GM18507 (cell line): ENCODE data around the gene CBARP.

ENCODE experiments used
- DNase-seq: peaks from one replicate; pipeline ENCODE4 v3.0.0; 2011; ENCODE audit warnings: low read depth; ENCODE audit not compliant: insufficient read length; ENCODE audit errors: extremely low spot score
- FAIRE-seq: peaks from 2 replicates; lab custom pipeline; 2011; peaks lifted over from hg19 to GRCh38; lab: Jason Lieb, UNC

Gene CBARP

DNA sequence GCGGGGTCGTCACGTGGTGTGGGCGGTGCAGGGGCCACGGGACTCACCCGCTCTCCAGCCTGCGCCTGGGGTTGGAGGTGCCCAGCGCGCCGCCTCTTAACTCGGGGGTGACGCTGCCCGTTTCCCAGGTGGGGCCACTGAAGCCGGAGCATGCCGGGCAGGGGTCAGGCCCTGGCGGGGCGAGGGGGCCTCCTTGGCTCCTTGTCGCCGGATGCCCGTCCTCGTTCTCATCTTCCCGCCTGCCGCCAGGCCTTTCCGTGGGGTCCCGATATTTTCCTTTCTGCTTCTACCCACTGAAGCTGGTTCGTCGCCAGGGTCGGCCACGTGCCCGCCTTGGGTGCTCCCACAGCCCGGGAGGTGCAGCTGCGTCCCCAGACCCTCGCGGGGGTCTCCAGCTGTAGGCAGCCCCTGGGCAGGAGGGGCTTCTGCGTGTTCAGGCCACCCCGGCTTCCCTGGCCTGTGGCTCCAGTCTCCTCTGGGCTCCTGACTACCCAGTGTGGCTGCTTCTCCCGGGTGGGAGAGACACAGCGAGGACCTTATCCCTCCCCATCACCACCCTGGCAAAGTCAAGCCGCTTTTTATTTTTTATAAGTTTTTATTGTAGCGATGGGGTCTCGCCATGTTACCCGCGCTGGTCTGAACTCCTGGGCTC is 38.3 kb upstream of the CBARP start:
- FAIRE-seq, result no peak

DNA sequence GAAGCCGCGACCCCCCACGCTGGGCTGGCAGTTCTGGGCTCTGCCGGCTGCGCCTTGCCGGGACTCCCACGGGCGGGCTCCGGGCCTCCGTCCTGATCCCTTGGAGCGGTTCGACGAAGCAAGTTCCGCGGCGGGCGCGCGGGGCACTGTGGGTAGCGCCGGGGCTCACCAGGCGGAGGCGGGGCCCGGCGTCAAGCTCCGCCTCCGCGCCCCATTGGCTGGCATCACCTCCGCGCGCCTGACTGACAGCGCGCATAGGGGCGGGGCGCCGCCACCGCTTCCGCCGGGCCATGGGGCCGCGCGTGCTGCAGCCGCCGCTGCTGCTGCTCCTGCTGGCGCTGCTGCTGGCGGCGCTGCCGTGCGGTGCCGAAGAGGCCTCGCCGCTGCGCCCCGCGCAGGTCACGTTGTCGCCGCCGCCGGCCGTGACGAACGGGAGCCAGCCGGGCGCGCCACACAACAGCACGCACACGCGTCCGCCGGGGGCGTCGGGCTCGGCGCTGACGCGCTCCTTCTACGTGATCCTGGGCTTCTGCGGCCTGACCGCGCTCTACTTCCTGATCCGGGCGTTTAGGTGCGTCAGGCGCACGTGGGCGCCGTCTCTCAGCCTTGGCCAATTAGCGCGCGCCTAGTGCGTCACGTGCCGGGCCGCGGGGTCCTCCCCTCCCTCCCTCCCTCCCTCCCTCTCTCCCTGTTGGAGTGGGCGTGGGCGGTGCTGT is 37.6 kb upstream of the CBARP start, which contains the start of gene FAM174C:
TSS of gene FAM174C (plus strand) at position 271 of the 716 bp plus-strand sequence. CDS start at position 291, 20 bp downstream.
- peak; percentile 86 for DNase-seq
- peak; percentile 98 for FAIRE-seq

More for the DNA sequence above, 38.3 kb upstream of the CBARP start:
- DNase-seq, result no peak

DNA sequence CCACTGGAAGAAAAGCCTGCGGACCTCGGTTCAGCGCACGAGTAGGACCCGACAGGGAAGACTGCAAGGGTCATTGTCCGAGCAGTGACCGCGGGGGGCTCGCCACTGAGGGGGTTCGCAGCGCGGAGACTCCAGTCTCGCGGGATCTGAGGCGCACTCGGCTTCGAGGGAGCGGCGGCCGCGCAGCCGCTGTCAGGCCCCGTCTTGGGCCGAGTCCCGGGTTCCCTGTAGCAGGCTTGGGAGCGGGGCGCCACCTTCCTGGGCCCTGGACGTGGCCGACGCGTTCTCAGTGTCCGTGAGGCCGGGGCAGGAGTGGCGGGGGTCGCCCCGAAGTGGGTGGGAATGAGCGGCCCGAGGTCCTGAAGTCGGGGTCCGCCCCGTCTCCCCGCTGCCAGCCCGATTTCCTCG is 37.1 kb upstream of the CBARP start:
- DNase-seq, result no peak
- FAIRE-seq, result no peak

DNA sequence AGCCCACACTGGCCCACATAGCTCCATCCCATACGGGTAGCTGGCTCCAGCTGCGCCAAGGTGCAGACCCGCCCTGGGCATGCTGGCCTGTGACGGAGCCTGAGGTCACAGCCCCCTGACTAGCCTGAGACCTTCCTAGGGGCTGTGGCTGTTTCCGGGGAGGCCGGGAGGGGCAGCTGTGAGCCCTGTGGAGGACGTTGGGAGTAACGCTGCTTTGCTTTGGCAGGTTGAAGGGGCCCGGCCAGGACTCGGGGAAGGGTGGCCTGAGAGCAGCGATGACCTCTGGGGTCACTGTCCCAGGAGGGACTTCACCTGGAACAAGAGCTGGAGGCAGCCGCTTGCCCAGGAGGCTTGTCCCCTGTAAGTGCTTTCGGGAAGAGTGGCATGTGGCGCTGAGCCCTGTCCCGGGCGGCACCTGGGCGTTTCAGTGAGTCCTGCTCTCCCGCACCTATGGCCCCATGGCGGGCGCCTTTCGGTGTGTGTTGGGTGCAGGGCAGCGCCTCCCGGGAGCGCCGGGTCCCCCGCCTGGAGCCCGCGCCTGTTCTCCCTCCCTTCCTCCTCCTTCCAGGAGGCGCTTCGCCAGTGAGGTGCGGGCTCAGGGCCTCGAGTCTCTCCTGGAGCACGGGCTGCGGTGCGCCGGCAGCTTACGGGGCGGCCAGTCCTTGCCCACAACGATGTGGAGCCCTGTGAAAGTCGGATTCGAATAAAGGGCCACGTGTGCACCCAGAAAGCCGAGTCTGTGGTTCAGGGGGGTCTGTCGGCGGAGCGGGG is 36.5 kb upstream of the CBARP start:
- DNase-seq, result no peak
- no peak for FAIRE-seq

DNA sequence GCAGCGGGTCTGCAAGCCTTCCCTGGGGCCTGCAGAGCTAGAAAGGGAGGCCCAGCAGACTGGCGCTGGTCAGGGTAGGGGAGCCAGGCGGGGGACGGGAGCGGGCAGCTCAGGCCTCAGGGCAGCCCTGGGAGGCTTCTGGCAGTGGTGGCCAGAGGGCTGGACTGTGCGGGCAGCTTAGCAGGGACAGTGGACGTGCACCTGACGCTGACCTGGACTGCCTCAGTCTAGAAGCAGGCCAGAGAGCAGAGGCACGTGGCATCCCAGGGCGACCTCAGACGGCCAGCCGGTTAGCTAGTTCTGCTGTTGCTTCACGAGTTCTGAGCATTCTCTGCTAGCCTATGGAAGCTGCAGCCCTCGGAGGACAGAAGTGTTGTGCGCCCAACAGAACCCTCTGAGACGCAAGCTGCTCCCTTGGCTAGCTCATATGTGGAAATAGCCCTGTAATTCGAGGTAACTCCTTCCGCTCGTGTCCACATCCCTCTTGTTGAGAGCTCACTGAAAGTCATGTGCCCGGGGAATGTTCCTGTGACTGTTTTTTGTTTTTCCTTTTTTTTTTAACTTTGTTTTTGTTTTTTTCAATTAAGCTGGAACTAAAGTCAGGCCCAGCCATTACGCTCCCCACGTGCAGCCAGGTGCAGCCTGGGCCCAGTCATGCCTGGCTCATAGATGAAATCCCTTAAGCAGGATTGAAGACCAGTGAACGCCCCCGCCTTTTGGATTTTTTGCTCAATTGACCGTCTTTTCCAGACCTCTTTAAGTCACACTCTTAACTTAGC is 35.6 kb upstream of the CBARP start:
- FAIRE-seq, result no peak
- no peak for DNase-seq

DNA sequence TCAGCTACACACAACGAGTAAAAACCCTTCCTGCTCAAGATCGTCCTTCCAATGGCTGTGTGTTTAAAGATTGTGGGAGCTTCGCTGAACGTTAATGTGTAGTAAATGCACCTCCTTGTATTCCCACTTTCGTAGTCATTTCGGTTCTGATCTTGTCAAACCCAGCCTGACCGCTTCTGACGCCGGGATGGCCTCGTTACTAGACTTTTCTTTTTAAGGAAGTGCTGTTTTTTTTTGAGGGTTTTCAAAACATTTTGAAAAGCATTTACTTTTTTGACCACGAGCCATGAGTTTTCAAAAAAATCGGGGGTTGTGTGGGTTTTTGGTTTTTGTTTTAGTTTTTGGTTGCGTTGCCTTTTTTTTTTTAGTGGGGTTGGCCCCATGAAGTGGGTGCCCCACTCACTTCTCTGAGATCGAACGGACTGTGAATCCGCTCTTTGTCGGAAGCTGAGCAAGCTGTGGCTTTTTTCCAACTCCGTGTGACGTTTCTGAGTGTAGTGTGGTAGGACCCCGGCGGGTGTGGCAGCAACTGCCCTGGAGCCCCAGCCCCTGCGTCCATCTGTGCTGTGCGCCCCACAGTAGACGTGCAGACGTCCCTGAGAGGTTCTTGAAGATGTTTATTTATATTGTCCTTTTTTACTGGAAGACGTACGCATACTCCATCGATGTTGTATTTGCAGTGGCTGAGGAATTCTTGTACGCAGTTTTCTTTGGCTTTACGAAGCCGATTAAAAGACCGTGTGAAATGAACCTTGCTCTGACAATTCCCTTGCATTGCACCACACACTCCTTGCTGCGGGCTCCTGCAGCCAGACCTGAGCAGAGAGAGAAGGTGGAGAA is 34.8 kb upstream of the CBARP start:
- FAIRE-seq (no peak), DNase-seq (no peak)

DNA sequence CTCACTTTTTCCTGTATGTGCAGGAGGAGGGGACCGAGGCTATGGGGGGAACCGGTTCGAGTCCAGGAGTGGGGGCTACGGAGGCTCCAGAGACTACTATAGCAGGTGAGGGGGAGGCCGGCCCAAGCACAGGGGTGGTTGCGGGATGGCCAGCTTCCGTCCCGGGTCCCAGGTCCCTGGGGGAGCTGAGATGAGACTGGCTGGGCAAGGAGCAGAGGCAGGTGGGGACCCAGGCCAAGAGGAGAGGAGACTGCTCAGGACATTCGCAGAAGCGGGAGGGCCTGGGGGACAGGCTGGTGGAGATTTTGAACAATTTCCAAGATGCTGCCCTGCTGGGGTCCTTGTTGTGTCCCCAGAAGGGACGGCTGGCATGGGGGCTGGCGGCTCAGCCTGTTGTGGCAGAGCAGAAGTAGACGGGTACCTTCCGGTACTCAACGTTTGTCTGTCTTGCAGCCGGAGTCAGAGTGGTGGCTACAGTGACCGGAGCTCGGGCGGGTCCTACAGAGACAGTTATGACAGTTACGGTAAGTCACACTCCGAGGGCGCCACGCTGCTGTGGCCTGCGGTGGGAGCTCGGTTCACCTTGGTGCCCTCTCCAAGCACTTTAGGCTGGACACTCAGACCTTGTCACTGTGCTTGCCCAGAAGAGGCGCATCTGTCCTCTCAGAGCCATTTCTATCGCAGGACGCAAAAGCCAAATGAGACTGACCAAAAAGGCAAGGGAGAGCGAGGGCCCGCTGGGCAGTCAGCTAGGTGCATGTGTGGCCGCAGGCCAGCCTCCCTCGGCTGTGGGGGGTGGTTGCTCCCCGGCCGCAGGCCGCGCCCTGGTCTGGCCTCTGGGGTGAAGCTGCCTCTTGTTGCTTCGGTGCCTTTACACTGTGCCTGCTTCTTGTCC is 34.0 kb upstream of the CBARP start:
- DNase-seq, result no peak
- no peak for FAIRE-seq

DNA sequence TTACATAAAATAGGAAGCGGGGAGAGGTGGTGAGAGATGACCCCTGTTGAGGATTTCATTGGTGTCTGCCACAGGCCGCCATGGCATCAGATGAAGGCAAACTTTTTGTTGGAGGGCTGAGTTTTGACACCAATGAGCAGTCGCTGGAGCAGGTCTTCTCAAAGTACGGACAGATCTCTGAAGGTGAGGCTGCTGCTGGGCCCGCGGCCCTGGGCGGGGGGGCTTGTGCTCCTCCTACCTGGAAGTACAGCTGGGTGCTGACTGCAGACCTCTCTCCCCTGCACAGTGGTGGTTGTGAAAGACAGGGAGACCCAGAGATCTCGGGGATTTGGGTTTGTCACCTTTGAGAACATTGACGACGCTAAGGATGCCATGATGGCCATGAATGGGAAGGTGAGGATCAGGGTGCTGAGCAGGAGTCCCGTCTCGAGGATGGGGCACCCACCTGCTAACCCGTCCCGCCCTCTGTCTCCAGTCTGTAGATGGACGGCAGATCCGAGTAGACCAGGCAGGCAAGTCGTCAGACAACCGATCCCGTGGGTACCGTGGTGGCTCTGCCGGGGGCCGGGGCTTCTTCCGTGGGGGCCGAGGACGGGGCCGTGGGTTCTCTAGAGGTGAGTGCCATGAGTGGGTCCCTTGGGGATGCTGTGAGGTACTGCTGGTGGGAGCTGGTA is 33.2 kb upstream of the CBARP start:
- FAIRE-seq (no peak), DNase-seq (no peak)

DNA sequence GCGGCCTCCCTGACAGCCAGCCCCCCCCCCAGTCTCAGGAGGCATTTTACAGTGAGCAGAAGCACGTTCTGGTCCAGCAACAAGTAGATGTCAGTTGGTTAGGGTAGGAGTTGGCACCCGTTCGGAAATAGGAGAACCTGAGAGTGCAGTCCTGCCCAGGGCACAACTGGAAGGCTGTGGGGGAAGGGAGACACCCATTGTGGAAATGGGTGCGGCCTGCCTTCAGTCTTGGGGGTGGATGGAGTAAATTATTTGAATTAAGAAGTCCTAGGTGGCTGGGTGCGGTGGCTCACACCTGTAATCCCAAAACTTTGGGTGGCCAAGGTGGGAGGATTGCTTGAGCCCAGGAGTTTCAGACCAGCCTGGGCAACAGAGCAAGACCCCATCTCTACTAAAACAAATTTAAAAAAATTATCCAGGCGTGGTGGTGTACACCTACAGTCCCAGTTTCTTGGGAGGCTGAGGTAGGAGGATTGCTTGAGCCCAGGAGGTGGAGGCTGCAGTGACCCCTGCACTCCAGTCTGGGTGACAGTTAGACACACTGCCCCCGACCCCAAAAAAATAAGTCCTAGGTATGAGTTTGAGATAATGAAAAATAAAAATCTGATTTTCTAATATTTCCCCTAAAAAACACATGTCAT is 32.5 kb upstream of the CBARP start:
- FAIRE-seq (no peak), DNase-seq (no peak)

DNA sequence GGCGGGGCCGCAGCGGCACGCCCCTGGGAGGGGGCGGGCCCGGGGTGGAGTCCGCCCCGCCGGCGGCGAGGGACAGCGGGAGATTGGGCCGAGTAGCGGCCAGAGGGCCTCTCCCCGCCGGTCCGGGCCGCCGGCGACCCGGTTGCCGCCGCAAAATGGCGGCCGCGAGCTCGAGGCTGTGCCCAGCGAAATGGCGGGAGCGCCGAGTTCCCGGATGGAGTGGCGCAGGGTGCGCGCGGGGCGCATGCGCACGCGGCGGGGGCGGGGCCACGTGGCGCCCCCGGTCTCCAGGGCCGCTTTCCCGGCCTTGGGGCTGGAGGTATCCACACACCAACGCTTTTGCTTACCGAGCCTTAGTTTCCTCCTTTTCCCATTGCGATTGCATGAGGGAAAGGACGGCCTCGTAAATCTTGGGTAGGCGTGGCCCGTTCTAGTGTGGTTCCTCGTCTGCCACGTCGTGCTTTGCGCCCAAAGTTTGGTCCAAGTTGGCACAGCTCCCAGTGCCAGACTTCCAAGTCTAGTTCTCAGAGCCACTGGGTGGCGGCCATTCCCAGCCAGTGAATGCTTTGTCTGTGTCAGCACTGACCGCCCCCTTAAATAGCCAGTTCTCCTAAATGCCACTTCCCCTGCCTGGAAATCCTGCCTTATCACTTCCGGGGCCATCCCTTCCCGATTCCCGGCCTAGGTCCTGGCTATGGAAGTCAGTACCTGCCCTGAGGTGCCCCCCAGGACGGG is 31.8 kb upstream of the CBARP start:
- FAIRE-seq (peak; percentile 15), DNase-seq (peak; percentile 64)

DNA sequence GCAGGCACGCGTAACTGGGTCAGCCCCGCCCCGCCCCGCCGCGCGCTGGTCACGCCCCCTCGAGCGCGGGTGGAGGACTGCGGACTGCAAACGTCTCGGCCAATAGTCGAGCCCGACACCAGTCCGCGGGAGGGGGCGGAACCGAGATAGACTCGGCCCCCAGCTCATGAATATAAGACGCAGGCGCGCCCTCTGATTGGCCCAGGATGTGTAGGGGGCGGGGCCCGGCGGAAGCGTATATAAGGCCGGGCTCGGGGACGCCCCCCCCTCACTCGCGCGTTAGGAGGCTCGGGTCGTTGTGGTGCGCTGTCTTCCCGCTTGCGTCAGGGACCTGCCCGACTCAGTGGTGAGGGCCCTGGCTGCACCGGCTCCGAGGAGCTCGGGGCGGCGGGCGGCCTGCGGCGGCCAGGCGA is 31.3 kb upstream of the CBARP start, which contains the start of gene CIRBP:
TSS of gene CIRBP (plus strand) at position 268 of the 413 bp plus-strand sequence. CDS start 1,602 bp downstream, outside the sequence.
- peak; percentile 98 for FAIRE-seq
- peak; percentile 94 for DNase-seq

DNA sequence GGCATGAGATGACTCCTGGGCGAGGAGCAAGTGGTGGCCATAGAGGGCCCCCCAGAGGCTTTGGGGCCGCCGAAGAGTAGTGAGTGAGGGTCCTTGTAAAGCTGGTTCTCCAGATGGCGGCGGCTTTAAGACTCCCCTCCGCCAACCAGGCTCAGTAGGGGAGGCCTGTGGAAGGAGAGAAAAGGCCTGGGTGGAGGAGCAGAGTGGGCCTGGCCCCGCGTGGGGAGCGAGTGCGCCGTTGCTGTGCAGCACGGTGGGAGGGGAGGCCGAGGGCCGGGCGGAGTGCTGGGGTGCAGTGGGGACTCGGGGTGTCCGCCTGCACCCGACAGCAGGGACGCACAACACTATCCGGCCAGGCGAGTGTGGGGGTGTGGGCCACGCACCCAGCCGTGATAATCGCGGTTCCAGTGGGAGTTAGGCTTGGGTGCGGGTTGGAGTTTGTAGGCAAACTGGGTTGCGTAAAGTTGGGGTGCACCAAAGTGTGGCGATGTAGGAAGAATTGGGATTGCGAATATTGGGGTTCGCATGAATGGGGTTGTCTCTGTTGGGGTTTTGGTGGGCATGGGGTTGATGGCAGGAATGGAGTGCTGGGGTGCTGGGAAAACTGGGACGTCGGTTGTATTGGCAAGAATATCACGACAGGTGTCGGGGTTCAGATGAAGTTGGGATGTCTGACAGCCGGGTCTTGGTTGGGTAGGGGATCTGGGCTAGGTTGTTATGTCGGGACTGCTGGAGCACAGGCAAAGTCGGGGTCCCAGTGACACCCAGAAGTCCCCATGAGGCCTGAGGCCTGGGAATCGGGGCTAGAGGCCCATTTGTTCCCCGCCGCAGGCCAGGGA is 30.6 kb upstream of the CBARP start:
- DNase-seq, result no peak
- no peak for FAIRE-seq

DNA sequence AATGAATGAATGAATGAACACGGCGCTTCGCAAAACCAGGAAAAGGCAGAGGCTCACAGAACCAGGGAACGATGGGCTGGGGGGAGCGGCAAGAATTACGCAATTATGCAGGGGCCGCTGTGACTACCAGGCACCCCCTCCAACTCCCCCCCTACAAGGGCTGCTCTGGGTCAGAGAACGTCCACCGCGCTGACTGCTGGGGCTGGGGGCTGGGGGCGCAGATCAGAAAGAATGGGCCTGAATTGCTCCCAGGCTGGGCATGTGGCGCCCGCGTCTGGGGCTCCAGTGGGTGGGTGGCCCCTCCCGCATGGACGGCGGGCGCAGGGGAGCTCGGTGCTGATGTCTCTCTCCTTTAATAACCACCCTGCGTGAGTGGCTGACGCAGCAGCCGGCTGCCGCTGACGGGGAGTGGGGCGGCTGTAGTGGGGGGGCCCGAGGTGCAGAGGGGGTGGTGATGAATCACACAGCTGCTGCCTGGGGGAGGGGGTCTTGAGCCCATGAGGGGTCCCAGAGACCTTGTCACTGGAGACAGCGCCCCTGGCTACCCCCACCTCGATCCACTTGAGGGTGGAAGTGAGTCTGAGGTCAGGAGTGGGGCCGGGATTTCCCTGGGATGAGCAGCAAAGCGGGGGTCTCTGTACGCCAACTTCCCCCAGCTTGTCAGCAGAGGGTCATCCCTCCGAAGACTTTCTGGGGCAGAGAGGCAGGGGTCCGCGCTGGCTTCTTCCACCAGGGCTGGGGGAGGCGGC is 29.8 kb upstream of the CBARP start:
- DNase-seq, result no peak
- no peak for FAIRE-seq

DNA sequence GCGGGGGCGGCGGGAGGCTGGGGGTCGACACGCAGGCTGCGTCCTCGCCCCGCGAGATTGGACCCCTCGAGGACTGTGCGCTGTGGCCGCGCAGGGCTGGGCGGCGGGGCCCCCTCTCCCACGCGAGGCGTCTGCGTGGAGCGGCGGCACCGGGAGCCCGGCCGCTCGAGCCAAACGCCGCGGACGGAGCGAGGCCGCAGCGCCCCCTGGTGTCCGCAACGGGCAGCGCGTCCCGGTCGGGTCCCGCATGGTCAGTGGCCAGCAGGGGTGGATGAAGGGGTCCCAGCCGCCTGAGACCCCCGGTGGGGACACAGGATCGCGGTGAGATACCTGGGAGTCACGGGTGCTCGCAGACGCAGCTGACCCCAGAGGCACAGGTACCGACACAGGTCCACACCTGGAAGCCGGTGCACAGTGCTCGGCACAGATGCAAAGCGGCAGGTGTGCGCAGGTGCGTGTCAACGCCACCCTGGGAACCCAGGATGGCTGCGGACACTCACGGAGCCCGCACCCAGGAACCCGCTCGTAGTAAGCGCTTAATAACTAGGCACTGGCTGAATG is 29.2 kb upstream of the CBARP start:
- FAIRE-seq (peak; percentile 5), DNase-seq (no peak)
